Cardiac fibroblast (primary cell): ENCODE measurements around the gene CPVL.

Experiments used
- DNase-seq, 2 donors: peaks; one replicate each; pipeline versions ENCODE4 v3.0.0 to v3.0.0-alpha.2; 2010; ENCODE audit warnings: low read depth in 2 of 2
- H3K4me3 ChIP-seq, 2 donors: replicated peaks in 1 of 2; 1 replicate in 1 of 2; 2 replicates in 1 of 2; pipeline ENCODE4 v1.5.1; 2011; ENCODE audit warnings: low read depth in 2 of 2, low read length in 2 of 2, mild to moderate bottlenecking in 2 of 2, moderate library complexity in 1 of 2
- CTCF ChIP-seq: IDR thresholded peaks from one replicate; pipeline ENCODE4 v1.5.1; 2011; ENCODE audit warnings: low read depth, mild to moderate bottlenecking, low read length, inconsistent platforms

CPVL gene

GRCh38 chr7:29106669-29106988, 39.7 kb downstream of the CPVL start:
- TF ChIP-seq CTCF, result no peak
- DNase-seq, result no peak
- H3K4me3 ChIP-seq, result no peak overlapping the region

- TF ChIP-seq CTCF, result peak; percentile 94
- peak; percentile 79 to 85 for DNase-seq
- H3K4me3 ChIP-seq, result no peak overlapping the region
These were observed 40.3 kb downstream of the CPVL start for GRCh38 chr7:29105752-29106668.

DNA sequence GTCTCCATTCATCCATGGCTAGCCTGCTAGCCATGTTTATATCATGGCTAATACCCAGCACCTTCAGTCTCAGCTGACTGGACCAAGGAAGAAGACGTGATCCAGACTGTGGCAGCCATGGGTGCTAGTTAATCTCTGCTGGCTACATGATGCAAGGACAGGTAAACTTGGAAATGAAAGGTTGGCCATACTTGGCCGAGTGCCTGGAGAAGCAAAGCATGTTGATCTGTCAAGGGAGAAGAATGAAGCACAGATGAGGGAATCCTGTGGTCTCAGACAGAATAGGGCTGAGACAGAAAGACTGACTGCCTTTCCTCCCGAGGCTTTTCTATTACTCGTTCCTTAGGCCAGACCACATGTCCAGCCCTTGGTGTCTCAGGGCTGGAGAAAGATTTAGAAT, 41.1 kb downstream of the CPVL start:
- no peak overlapping the region for H3K4me3 ChIP-seq
- no peak for DNase-seq
- TF ChIP-seq CTCF, result no peak

DNA sequence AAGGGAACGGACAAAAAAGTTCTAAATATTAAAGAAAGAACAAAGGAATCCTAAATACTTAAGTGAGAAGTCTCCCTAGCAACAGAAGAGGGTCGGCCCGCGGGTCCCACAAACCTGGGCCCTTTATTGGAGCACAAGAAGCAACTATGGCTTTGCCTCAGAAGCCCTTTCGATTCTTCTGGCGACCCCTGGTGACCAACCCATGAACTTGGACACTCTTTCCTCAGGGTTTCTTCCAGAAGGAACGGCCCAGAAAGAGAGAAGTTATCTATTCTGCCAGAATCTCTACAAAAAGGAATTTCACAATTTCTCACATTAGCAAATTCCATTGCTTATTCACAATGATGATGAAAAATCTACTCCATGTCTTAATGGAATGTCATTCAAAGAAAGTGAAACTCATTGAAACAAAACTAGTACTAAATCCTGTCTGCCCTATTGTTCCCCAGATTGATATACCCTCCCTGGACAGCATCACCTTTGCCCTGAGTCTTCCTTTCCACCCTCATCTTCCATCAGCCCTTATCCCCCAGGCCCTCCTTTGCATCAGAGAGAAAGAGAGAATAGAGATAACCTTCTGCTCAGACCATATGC, 43.7 kb downstream of the CPVL start:
- H3K4me3 ChIP-seq, result no peak overlapping the region
- peak; percentile 72 for TF ChIP-seq CTCF
- DNase-seq, result peak; percentile 77 to 90

DNA sequence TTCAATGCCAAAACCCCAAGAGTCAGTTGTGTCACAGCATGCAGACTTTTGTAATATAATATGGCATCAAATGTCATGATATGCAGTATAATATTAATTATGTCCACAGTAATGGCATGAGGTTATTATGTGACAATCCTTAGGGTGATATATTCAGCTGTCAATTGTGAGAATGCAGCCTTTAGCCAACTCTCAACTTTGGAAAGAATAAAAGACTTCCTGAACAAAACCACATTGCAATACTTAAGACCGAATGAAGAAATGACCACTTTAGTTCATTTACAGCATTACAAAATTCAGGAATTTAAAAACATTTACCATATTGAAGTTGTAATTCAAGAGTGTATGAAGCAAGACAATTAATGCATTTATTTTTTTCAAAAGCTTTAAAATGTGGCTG, 45.4 kb downstream of the CPVL start:
- TF ChIP-seq CTCF, result no peak
- no peak overlapping the region for H3K4me3 ChIP-seq
- DNase-seq, result no peak

DNA sequence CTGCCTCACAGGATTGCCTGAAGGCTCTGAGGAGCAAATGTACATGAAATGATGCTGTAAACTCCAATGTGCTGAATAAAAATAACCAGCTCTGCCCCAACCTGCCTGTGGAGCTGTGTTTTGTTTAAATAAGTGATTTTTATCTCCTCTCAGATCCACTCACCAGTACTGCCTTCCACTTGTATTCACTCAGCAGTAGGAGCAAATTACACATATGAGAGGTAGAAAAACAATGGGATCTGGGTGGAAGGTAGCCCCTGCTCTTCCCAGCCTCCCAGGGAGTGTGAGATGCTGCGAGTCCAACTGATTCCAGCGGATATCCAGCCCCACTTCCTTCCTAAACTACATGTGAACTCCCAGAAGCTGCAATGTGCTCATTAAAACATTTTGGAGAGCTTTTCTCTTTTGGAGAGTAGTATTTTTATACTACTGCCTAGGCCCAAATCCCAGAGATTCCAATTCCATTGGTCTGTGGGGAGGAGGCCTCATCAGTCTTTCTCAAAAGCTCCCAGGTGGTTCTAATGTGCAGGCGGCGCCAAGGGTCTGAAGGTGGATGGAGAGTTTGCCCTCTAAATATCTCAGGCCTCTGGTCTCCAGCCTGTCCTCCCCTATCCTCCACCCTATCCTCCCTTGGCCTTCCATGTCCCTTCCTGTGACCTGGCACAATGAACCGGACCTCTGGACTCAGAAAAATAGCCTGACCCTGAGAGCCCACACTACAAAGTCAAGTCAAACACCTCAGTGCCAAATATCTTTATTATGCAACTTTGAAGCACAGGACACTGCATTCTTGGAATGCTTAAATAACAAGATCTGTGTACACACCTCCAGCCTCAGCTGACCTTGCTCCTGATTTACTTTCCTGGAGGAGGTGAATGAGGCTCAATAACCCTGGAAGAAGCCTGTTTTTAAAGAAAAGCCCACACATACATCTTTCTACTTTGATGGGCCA, 46.2 kb downstream of the CPVL start:
- DNase-seq, result no peak
- no peak overlapping the region for H3K4me3 ChIP-seq
- no peak for TF ChIP-seq CTCF
